ENCODE results near the gene STK16.

Gene STK16

DNA sequence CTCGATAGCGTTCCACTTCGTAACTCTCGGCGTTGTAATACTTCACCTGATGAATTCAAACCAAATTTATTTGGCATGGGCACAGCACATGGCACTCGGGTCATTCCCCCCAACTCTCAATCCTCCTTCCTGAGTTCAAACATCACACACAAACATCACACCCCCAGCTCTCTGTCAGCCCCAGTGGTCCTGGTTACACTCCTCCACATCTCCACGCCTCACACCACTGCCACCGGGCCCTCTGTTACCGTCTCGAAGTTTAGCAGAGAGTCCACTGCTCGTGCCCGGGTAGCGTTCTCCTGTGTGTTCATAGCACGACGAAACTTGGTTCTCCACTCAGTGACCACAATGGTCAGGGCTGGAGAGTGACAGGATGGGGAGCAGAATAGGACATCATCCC is 31.1 kb upstream of the STK16 start:
- DNase-seq: no peak

DNA sequence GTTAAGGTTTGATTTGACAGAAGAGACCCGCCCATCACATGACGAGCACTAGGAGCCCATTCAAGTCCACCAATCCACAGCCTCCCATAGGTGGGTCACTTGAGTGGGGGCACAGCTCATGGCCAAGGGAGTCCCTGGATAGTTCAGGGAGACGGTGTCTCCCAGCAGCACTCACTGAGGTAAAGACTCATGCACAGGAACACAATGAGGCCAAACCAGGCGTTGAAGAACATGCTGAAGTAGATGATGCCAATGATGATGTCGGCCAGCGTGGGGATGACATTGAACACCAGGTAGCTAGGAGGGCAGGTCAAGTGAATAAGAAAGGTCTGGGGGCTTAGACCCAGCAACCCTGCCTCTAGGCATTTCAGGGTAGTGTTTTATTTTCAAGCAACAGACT is 30.5 kb upstream of the STK16 start:
- no peak for DNase-seq

DNA sequence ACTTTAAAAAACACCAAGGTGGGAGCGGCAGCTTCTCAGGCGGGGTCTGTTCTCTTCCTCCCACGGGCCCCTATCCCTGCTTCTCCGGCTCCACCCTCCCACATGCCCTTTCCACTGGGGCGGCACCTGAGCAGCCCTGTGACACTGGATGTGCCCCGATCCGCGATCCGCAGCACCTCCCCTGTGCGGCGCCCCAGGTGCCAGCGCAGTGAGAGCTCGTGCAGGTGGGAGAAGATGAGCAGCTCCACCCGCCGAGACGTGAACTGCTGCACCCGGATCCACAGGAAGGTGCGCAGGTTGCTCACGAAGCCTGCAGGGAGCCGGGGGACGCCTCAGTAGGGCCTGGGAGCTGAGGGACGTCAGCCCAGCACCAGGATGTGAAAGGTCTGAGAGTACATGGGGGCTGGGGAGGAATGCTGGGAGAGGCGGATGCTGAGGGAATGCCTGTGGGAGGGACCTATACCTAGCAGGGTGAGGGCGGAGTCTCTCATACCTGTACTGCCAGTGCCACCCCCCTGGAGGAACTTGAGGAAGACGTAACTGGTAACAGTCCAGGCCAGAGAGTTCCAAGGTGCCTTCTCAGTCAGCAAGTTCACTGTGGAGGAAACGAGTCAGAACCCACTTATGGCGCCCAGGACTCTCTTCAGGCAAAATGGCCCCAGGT is 29.3 kb upstream of the STK16 start:
- DNase-seq: no peak

DNA sequence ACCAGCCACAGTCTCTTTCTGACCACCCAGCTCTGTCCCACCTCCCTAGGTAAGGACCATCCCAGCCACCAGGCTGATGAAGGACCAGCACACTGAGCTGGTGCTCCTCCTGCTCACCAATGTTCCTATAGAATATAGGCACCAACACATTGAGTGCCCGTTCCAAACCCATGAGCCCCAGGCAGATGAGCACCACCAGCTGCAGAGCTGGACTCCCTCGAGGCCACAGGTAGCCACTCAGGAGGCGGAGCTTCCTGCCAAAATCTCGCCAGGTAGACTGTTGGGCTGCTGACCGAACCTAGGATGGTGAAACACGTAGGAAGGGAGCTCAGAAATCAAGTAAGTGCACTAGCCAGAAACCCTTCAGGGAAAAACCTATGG is 28.8 kb upstream of the STK16 start:
- no peak for DNase-seq

DNA sequence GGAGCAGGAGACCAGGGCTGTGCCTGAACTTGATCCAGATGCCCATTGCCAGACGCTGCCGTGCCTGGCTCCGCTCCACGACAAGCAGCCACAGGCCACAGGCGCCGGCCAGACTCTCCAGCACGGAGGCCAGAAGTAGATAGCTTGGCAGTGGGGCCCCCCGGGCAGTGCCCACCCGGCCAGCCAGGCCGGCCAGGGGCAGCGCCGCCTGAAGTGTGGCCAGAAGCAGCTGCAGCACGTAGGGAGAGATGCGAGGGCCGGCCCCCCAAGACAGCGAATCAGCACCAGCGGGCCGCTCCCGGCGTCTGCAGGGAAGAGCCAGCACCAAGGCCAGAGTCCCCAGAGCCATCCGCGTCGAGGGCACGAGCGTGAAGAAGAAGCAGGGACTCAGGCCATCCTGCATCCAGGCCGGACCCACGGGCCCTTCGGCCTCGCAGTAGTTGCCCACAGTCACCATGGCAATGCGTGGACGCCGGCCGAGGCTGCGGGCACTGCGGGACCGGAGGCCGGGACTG is 27.0 kb upstream of the STK16 start:
- peak; percentile 85 for DNase-seq

DNA sequence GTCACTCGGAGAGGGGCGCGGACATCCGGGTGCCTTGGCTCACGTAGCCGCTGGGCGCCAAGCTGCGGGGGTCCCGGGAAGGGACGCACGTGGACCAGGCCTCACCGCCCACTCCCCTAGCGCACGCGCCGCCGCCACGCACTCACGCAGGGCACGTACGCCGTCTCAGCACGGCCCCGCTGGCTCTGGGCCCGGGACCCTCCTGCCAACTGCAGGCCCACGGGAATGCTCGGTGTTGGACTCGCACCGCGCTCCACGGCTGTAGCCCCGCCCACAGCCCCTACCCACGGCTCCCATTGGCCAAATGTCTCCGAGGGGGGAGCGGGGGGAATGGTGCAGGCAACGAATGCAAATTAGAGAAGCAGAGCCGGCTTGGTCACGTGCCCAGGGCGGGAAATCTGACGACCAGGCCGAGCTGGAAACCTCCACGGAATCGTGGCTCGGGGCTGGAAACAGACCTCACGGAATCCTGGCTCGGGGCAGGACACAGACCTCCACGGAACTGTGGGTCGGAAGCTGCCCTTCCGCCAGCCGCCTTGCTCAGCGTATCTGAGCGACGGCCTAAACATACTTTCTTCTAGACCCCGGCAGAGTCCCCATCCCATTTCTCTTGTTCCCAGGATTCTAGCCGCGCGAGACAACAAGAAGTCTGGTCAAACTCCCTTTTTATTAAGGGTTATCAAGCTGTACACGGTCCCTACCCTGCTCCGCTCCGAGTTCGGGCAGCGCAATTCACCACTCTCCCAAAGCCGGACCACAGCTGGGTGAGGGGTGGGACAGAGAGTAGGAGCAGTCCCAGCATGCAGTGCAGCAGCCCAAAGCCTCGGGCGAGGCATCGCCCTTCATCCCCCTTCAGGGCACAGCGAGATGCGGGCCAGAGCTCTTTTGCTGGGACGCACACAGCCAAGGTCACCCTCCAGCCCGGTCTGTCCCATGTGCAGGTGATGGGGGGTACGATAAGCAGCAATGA is 26.3 kb upstream of the STK16 start, which contains the start of gene ABCB6:
TSS of gene ABCB6 (minus strand) at position 227 of the 970 bp plus-strand sequence. CDS start 285 bp downstream, outside the sequence.
- DNase-seq: peak; percentile 99

DNA sequence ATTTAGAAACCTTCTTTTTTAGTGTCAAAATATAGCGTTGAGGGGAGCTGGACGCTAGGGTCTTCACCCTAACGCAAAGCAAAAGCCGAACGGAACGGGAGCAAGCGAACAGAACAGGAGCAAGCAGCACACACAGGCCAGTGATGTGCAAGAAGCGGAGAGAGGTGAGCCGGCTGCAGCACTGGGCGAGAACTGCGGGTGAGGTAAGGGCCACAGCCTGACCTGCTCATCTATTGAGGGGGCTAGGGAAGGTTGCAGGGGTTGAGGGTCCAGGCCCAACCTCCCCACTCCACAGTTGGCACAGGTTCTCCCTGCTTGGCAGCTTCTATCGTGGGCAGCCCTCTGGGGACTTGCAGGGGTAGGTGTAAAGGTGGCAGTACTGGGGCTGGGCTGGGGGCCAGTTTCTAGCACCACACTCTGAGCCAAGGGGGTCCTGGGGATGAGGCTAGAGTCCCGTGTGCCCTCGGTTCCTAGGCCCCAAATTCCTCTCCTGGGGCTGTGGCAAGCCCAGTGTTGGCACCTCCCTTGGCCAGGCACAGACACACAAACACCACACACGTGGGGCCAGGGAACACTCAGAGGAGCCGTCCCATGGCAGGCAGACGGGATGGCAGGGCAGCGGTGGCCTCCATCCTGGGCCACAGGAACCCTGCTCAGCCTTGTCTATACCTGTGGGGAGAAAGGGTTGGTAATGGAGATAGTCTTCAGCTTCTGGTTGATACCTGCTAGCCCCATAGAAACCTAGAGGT is 25.3 kb upstream of the STK16 start:
- DNase-seq: no peak

DNA sequence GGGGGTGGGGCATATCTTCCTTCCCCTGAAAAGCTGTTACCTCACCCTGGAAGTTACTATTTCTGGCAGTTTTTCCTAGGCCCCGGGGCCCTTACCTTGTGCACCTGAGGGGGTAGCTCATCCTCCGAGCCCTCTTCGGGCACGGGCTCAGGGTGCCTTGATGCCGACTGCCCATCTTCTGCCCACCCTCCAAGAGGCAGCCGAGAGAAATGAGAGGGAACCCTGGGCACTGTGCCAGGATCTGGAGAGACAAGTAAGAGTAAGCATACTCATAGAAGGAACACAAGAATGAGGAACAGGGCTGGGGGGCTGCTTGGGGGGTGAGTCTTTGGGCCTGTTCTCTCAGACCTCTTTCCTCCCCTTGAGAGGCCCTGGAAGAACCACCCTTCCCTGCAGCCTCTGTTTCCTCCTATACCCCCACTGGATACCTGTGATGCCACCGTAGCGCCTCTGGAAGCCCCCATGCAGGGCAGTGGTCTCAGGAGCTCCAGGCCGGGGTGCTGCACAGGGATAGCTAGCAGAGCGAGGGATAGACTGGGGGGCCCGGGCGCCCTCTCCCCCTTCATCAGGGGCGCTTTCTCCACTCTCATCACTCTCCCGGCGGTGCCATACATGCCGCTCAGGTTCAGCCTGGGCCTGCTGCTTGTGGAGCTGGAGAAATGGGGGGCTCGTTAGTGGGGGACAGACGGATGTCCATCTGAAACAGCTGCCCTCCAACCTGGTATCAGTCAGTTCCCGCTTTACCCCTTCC is 24.5 kb upstream of the STK16 start:
- no peak for DNase-seq

DNA sequence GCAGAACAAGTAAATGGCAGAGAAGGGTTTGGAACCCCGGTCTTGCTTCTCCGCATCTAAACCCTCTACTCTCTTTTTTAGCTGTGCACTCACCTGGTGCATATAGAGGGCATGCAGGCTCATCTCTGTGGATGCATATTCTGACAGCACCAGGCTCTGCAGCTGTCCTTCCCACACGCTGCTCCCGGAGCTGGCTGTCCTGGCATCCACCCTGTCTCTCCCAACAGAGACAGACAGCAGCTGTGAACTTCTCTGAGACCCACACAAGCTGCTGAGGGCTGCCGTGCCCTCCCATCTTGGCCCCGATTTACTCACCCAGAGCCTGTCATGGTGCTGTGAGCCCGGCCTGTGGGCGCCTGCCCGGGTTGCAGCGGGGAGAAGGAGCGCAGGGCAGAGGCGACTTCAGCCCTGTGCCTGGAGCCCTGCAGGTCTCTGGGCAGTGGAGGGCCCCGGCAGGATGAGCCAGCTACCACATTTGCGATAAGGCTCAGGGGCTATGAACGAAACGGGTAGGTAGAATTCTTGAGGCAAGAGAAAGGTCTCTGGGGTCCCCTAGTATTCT is 23.2 kb upstream of the STK16 start:
- no peak for DNase-seq

DNA sequence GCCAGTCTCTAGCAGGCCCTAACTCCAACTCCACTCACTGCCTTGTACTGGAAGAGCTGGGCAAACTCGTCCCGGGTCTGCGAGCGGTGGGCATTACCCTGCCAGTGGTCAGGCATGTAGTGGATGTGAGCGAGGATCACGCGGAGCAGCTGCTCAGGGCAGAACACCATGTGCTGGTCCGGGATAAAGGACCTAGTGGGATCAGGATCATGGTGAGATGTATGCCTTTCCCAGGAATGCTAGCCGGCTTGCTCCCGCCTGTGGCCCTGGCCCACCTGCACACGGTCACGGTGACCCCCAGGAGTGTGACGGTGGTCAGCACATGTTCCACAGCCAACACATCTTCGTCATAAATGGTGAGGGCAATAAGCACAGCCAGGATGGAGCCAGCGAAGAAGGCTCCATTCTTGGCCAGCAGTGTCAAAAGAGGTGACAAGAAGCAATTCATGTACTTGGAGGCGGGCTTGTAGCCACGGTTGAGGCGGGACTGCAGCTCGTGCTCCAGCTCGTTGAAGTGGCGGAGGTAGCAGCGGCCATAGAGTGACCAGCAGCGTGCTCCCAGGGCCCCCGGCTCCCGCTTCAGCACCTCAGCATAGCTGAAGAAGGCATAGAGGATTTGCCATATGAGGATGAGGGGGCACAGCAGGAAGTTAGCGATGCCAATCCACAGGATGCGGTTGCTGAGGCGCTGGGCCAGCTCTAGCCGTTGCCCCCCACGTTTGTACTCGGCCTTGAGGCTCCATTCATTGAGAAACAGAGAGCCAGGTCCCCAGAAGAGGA is 21.3 kb upstream of the STK16 start:
- no peak for DNase-seq

DNA sequence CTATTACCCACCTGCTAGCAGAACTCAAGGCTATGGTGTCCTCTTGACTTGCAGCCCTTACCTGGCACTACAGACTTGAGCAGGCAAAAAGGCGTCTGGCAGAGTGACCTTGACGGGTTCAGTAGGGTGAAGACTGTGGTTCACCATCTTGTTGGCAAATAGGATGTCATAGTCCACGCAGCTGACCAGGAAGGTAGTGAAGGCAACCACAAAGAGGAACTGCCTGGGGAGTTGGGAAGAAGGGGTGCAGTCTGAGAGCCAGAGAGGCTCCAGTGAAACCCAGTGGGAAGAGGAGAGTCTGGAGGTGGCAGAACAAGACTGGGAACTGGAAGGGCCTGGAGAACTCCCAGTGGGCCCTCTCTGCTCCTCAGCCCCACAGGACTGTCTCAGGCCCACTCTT is 19.9 kb upstream of the STK16 start:
- no peak for DNase-seq

DNA sequence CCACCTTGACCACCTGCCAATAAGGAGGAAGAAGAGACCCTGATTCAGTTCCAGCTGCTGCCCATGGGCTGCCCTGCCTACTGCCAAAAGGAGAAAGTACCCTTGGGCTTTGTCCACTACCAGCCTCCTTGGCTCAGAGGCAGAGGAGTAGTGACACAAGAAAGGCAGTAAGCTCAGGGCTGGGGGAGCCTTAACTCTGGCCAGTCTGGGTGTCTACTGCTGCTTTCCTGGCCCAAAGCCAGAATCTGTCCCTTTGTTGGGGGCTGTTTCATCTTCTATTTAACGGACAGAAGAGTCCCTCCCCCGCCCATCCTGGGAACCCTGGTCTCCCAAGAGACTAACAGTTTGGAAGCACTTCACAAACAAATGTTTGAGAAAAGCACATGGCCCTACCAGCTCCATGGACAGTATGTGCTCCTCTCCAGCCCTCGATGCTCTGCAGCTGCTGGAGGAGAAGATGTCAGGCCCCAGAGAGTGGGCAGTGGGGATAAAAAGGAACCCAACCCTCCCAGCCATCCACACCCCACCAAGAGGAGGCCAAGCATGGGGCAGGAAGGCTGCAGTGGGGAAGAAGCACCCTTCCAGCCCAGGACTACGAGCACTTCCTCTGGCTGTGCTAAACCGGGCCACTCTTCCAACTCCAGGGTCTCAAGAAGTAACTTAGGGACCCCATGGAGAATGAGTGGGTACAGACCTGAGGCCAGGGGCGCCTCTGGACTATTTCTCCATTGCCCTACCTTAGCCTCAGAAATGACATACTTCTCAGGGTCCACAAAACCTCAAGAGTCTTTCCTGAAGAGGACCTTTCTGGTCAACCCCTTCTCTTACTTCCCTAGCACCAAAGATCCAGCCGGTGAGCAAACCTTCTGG is 17.0 kb upstream of the STK16 start:
- DNase-seq: no peak

DNA sequence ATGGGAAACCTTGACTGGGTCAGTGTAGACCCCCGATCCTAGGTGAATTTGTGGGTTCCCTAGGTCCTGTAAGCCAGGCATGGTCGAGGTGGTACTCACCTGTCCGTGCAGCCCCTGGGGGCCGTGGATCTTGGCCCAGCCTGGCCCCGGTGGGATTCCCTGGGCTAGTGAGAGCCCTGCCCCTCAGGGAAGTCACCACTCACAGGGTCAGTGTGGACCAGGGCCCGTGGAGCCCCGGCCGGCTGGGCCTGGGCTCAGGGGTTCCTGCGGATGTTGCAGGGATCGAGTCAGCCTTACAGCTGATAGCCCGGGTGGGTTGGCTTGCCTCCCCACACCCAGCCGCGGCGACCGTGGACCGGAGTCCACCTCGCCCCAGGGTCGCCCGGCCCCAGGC is 16.4 kb upstream of the STK16 start:
- DNase-seq: no peak

DNA sequence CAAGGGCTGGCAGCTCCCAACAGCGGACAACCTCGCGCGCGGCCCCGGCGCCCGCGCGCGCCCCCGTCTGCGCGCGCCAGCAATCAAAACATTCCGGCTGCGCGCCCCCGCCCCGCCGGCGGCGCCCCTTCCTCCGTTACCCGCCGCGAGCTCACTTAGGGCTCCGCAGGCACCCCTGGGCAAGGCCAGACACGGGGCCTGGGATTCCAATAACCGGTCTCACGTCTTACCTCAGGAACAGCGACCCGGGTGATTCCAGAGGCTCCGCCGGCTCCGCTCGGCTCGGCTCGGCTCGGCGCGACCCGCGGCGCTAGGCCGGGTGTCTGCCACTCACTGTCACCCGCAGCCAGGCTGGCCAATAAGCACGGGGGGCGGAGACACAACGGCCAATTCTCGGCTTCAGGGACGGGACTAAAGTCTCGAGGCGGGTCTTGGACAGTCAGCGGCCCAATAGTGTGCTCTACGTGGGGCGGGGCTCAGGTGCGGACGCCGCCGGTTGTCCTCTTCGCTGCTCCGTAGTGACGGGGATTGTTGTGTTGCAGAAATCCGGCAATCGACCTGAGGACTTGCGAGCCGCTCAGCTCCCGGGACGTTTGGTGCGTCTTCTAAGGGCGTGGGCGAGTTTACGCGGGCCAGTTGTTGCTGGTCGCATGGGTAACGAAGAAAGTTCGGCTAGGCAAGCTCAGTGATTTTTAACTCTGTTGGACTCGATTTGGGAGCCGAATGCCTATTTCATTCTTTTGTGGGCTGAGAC is 15.8 kb upstream of the STK16 start, which contains the start of the genes ANKZF1 and ATG9A:
TSS of gene ANKZF1 (plus strand) at position 502 of the 754 bp plus-strand sequence. CDS start 452 bp downstream, outside the sequence.
TSS of gene ATG9A (minus strand) at position 332 of the 754 bp plus-strand sequence. CDS start 1,612 bp downstream, outside the sequence.
- peak; percentile 99 for DNase-seq

DNA sequence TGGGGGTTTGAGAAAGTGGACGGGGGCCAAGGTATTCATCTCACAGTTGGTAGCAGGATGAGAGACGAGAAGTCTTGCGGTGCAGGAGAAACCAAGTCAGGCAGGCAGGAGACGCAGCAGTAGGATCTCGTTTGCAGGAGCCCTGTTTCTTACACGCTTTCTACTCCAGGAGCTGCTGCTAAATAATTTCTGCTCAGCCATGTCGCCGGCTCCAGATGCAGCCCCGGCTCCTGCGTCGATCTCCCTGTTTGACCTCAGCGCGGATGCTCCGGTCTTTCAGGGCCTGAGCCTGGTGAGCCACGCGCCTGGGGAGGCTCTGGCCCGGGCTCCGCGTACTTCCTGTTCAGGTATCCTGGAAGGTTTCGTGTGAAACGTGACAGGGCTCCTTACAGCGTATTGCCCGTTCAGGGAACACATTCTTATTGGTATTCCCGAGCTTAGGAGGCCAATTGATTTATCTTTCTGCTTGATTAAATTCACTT is 15.2 kb upstream of the STK16 start:
- DNase-seq: no peak

DNA sequence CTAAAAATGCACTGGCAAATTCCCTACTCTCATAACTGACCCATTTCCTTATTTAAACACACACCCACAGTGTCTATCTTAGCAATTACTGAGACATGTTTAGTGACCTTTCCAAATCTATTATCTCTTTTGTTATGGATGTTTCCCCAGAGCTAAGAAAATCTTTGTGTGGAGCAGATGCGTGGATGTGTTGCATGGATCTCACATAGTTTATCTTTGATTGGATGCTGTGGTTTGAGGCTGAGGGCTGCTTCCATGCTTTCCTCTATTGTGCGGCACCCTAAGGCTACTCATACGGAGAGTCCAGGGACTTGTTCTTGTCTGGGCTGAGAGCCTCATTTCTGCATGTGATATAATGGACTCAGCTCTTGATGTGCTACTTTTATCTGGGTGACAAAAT is 10.9 kb upstream of the STK16 start:
- no peak for DNase-seq

DNA sequence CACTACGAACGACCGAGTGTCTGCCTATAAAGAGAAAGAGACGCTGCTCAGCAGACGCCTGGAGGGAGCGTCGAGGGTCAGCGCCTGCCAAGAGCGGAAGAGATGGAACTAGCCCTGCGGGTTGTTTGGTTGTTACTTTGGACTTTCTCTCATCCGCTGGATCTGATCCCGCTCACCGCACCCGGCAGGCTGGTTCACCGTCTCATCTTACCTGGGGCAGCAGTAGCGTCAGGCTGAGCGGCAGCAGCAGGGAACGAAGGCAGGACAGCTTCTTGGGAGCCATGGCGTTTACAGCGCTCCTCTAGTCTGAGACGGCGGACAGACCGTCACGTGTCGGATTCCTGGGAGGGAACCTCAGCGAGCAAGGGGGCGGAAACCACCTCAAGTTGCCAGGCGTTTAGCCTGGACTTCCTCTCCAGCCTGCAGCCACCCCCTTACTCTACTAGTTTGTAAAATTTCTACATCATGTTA is 2.0 kb upstream of the STK16 start:
- DNase-seq: peak; percentile 51

DNA sequence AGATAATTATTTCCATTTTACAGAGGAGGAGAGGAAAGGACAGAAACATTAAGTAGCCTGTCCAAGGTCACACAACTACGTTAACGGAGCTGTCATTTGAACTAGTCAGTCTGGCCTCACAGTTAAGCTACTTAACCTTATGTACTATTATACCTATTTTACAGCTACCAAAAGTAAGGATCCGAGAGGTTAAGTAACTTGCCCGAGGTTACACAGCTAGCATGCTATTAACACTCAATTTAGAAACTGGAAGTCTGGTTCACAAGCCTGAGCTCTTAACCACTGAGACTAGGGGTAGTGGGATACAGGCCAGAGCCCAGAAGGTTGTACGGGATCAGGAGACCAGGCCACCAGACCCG is 511 bp upstream of the STK16 start:
- no peak for DNase-seq

DNA sequence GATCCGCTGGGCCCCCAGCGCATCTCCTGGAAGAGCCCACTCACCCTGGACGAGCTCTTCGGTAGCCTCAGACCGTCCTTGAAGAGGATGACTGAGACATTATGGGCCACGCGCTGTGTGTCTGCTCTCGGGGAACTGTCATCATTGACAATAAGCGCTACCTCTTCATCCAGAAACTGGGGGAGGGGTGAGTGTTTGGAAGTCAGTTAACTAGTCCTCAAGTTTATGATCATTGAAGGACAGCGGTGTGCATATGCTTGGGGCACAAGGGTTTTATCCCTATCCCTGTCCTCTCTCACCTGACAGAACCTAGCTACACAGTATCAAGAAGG is 586 bp downstream of the STK16 start:
- DNase-seq: no peak

All from right hindlimb (tissue), 1 donor.